ENCODE results near the gene SKI. TPM values are rescaled to one million over a fixed set of nuclear protein-coding genes. Genes with fewer than 3 reads are reported as not detected.

The SKI gene
- total RNA-seq, 2 experiments from 2014 or later = 4.7 to 11.7 TPM

- Histone ChIP-seq H3K36me3 (ENCODE audit: insufficient read depth, low read length) (no peaks in the 10 kb centered on the region), H3K4me1 (ENCODE audit: insufficient read depth, low read length, poor library complexity, severe bottlenecking) (peaks cover 41% of the 10 kb centered on the region), H3K27ac (ENCODE audit: low read depth, low read length, poor library complexity, severe bottlenecking) (no peak overlapping the region), H3K4me2 (ENCODE audit: low read length) (peak overlapping the region; percentile 71), H4K20me1 (ENCODE audit: insufficient read depth, low read length) (no peaks in the 10 kb centered on the region), H3K4me3 (ENCODE audit: low read depth, low read length, poor library complexity, severe bottlenecking) (peak overlapping the region; percentile 61), H3K9me3 (ENCODE audit: low read length) (no peaks in the 10 kb centered on the region), H3K79me2 (ENCODE audit: insufficient read depth, low read depth, low read length) (no peaks in the 10 kb centered on the region), H2AFZ (ENCODE audit: low read length) (no peak overlapping the region), H3K9me2 (ENCODE audit: insufficient read depth, low read length) (no peaks in the 10 kb centered on the region)
- ChIA-PET POLR2A (interaction anchor here (1.0 kb wide), 1 partner anchor 70 kb away, joined by 3 read pairs; no protein-coding TSS in a partner anchor), CTCF (ENCODE audit: unreplicated experiment) (no interaction called here)
- TF ChIP-seq CTCF (conservative IDR thresholded peaks at IDR 0.05; ENCODE audit: low read length) = no peak
- no peak for TF ChIP-seq EZH2phosphoT487 (IDR thresholded peaks at IDR 0.05; ENCODE audit: borderline replicate concordance, low read depth, low read length)
- BruUV-seq (replicated peaks) = no TSS peak
- intact Hi-C loops (cut with micrococcal nuclease; ENCODE audit: unreplicated experiment) = no loop called here
- DNase-seq (ENCODE audit: low spot score) = no peak
Observed at GRCh38 chr1:2230781-2231531, 2.8 kb downstream of the SKI start.

- TF ChIP-seq CTCF (conservative IDR thresholded peaks at IDR 0.05; ENCODE audit: low read length) = no peak
- TF ChIP-seq EZH2phosphoT487 (IDR thresholded peaks at IDR 0.05; ENCODE audit: borderline replicate concordance, low read depth, low read length) = no peak
- H3K4me2 ChIP-seq (ENCODE audit: low read length) = peak overlapping the region; percentile 71
- H3K9me3 ChIP-seq (ENCODE audit: low read length) = no peaks in the 10 kb centered on the region
- H3K79me2 ChIP-seq (ENCODE audit: insufficient read depth, low read depth, low read length) = no peaks in the 10 kb centered on the region
- DNase-seq (ENCODE audit: low spot score) = no peak
- peak overlapping the region; percentile 61 for H3K4me3 ChIP-seq (ENCODE audit: low read depth, low read length, poor library complexity, severe bottlenecking)
- intact Hi-C loops (cut with micrococcal nuclease; ENCODE audit: unreplicated experiment) = no loop called here
- H2AFZ ChIP-seq (ENCODE audit: low read length) = no peak overlapping the region
- no peaks in the 10 kb centered on the region; the same call in 1 of the 2 replicates for H4K20me1 ChIP-seq (ENCODE audit: insufficient read depth, low read length)
- BruUV-seq (replicated peaks) = no TSS peak
- ChIA-PET CTCF (ENCODE audit: unreplicated experiment) (no interaction called here), POLR2A (interaction anchor here (1.0 kb wide), 1 partner anchor 69 kb away, joined by 3 read pairs; no protein-coding TSS in a partner anchor)
- H3K36me3 ChIP-seq (ENCODE audit: insufficient read depth, low read length) = no peaks in the 10 kb centered on the region
- H3K9me2 ChIP-seq (ENCODE audit: insufficient read depth, low read length) = no peaks in the 10 kb centered on the region
- no peak overlapping the region for H3K27ac ChIP-seq (ENCODE audit: low read depth, low read length, poor library complexity, severe bottlenecking)
- H3K4me1 ChIP-seq (ENCODE audit: insufficient read depth, low read length, poor library complexity, severe bottlenecking) = peaks cover 41% of the 10 kb centered on the region
Observed at GRCh38 chr1:2231532-2232254, 3.6 kb downstream of the SKI start.

All from OCI-LY7 (cell line).